ENCODE data around the gene ALPL. TPM values are rescaled to one million over a fixed set of nuclear protein-coding genes. Genes with fewer than 3 reads are reported as not detected.

The ALPL gene
- total RNA-seq, 1 experiment from 2014 or later = 140 TPM

- no peak for TF ChIP-seq OVOL2 (CRISPR knock-in tag; IDR thresholded peaks at IDR 0.05; ENCODE audit: borderline replicate concordance)
- no peak for TF ChIP-seq RORB (CRISPR knock-in tag; IDR thresholded peaks at IDR 0.05)
- no peak for TF ChIP-seq CREB1 (CRISPR knock-in tag; IDR thresholded peaks at IDR 0.05)
- TF ChIP-seq NR3C1 (CRISPR knock-in tag; conservative IDR thresholded peaks at IDR 0.05; ENCODE audit: low read depth) = no peak
- TF ChIP-seq SMAD3 (CRISPR knock-in tag; IDR thresholded peaks at IDR 0.05; ENCODE audit: borderline replicate concordance) = no peak
- TF ChIP-seq JAZF1 (CRISPR knock-in tag; IDR thresholded peaks at IDR 0.05) = no peak
- TF ChIP-seq, protein P1, sequence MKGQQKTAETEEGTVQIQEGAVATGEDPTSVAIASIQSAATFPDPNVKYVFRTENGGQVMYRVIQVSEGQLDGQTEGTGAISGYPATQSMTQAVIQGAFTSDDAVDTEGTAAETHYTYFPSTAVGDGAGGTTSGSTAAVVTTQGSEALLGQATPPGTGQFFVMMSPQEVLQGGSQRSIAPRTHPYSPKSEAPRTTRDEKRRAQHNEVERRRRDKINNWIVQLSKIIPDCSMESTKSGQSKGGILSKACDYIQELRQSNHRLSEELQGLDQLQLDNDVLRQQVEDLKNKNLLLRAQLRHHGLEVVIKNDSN (CRISPR knock-in tag; IDR thresholded peaks at IDR 0.05) = no peak
- TF ChIP-seq, protein P2, sequence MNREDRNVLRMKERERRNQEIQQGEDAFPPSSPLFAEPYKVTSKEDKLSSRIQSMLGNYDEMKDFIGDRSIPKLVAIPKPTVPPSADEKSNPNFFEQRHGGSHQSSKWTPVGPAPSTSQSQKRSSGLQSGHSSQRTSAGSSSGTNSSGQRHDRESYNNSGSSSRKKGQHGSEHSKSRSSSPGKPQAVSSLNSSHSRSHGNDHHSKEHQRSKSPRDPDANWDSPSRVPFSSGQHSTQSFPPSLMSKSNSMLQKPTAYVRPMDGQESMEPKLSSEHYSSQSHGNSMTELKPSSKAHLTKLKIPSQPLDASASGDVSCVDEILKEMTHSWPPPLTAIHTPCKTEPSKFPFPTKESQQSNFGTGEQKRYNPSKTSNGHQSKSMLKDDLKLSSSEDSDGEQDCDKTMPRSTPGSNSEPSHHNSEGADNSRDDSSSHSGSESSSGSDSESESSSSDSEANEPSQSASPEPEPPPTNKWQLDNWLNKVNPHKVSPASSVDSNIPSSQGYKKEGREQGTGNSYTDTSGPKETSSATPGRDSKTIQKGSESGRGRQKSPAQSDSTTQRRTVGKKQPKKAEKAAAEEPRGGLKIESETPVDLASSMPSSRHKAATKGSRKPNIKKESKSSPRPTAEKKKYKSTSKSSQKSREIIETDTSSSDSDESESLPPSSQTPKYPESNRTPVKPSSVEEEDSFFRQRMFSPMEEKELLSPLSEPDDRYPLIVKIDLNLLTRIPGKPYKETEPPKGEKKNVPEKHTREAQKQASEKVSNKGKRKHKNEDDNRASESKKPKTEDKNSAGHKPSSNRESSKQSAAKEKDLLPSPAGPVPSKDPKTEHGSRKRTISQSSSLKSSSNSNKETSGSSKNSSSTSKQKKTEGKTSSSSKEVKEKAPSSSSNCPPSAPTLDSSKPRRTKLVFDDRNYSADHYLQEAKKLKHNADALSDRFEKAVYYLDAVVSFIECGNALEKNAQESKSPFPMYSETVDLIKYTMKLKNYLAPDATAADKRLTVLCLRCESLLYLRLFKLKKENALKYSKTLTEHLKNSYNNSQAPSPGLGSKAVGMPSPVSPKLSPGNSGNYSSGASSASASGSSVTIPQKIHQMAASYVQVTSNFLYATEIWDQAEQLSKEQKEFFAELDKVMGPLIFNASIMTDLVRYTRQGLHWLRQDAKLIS (CRISPR knock-in tag; IDR thresholded peaks at IDR 0.05; ENCODE audit: borderline replicate concordance) = no peak
- TF ChIP-seq NR1H2 (CRISPR knock-in tag; IDR thresholded peaks at IDR 0.05) = no peak
- no peak for TF ChIP-seq CBFB (CRISPR knock-in tag; IDR thresholded peaks at IDR 0.05; ENCODE audit: low read depth)
- TF ChIP-seq E2F4 (CRISPR knock-in tag; IDR thresholded peaks at IDR 0.05; ENCODE audit: borderline replicate concordance, low read depth) = no peak
- no peak for TF ChIP-seq ZNF512 (CRISPR knock-in tag; IDR thresholded peaks at IDR 0.05; ENCODE audit: borderline replicate concordance)
- TF ChIP-seq, protein P3, sequence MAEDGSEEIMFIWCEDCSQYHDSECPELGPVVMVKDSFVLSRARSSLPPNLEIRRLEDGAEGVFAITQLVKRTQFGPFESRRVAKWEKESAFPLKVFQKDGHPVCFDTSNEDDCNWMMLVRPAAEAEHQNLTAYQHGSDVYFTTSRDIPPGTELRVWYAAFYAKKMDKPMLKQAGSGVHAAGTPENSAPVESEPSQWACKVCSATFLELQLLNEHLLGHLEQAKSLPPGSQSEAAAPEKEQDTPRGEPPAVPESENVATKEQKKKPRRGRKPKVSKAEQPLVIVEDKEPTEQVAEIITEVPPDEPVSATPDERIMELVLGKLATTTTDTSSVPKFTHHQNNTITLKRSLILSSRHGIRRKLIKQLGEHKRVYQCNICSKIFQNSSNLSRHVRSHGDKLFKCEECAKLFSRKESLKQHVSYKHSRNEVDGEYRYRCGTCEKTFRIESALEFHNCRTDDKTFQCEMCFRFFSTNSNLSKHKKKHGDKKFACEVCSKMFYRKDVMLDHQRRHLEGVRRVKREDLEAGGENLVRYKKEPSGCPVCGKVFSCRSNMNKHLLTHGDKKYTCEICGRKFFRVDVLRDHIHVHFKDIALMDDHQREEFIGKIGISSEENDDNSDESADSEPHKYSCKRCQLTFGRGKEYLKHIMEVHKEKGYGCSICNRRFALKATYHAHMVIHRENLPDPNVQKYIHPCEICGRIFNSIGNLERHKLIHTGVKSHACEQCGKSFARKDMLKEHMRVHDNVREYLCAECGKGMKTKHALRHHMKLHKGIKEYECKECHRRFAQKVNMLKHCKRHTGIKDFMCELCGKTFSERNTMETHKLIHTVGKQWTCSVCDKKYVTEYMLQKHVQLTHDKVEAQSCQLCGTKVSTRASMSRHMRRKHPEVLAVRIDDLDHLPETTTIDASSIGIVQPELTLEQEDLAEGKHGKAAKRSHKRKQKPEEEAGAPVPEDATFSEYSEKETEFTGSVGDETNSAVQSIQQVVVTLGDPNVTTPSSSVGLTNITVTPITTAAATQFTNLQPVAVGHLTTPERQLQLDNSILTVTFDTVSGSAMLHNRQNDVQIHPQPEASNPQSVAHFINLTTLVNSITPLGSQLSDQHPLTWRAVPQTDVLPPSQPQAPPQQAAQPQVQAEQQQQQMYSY (CRISPR knock-in tag; IDR thresholded peaks at IDR 0.05) = no peak
- no peak for TF ChIP-seq NFATC4 (CRISPR knock-in tag; IDR thresholded peaks at IDR 0.05)
- TF ChIP-seq ERG (CRISPR knock-in tag; IDR thresholded peaks at IDR 0.05) = no peak
- no peak for TF ChIP-seq CREM (CRISPR knock-in tag; IDR thresholded peaks at IDR 0.05)
- DNase-seq (ENCODE audit: low spot score) (no peak), ATAC-seq (no peak)
- peaks cover 17% of the 10 kb centered on the region for H3K4me1 Mint-ChIP-seq
- H3K9me3 Mint-ChIP-seq = no peaks in the 10 kb centered on the region
- ChIA-PET POLR2A (no interaction called here), CTCF (interaction anchor here (0.8 to 1.2 kb wide), 2 partner anchors 10 to 15 kb away, joined by 3 read pairs; no protein-coding TSS in a partner anchor)
- H3K4me3 Mint-ChIP-seq = no peak overlapping the region
- no peaks in the 10 kb centered on the region for H3K36me3 Mint-ChIP-seq
- H3K27ac Mint-ChIP-seq = 0 out of 2 replicates have a peak overlapping the region, but pooled peaks have one; percentile 49
- no peaks in the 10 kb centered on the region for H3K27me3 Mint-ChIP-seq (ENCODE audit: low read depth)
Measured at GRCh38 chr1:21605012-21605715, 95.9 kb downstream of the ALPL start.
